DOHH2 (cell line): ENCODE measurements around the gene PARM1.

Experiments used
- CTCF ChIP-seq: fragments of 200-600 bp; sonication (generic); IDR thresholded peaks from one replicate; pipeline ENCODE4 v1.5.1; 2014; ENCODE audit warnings: antibody characterized with exemption, mild to moderate bottlenecking, low read depth, low read length; ENCODE audit not compliant: poor library complexity, severe bottlenecking
- EZH2phosphoT487 ChIP-seq: fragments of 200-600 bp; sonication (generic); IDR thresholded peaks from 2 replicates; pipeline ENCODE4 v1.6.1; 2017; ENCODE audit warnings: borderline replicate concordance, mild to moderate bottlenecking, antibody characterized with exemption, low read length, moderate library complexity, mixed read lengths

- TF ChIP-seq CTCF: no peak
- no peak for TF ChIP-seq EZH2phosphoT487
These were observed 38.9 kb downstream of the PARM1 start for GRCh38 chr4:74971862-74972261.
